ENCODE measurements around the gene GPR146. TPM values are rescaled to one million over a fixed set of nuclear protein-coding genes. Genes with fewer than 3 reads are reported as not detected.

The GPR146 gene
- total and polyA plus RNA-seq, 2 donors from 2014 or later, result 7.6 to 10.3 TPM

DNA sequence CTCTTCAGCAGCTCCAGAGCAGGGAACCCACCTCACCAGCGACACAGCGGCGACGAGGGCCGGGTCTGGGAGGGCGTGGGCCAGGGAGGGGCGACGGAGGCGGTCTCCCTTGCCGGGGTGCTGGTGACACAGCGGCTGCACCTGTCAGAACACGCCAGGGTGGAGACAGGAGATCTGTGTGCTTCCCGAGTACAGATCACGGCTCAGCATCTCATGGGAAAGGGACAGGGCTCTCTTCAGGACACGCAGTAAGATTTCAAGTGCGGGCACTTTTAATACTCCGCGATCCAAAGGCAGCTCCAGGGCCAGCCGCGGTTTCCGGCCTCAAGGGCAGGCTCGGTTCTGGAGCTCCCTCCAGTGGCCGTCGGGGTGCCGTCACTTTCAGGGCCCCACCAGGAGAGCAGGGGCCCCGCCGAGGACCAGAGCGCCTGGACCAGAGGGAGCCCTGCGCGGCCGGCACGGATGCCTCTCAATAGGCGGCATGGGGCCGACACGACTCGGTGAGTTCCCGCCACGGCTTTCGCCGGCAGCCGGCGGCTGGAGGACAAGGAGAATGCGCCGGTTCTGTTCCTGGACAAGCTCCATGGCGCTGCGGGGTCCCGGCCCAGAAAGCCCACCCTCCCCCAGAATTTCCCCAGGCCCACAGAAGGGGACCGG, 21.4 kb downstream of the GPR146 start:
- no peak overlapping the region for H3K27ac ChIP-seq (ENCODE audit: low read depth in 2 of 2, low read length in 2 of 2)
- H3K9ac ChIP-seq (ENCODE audit: low read length in 3 of 3), result no peak overlapping the region

DNA sequence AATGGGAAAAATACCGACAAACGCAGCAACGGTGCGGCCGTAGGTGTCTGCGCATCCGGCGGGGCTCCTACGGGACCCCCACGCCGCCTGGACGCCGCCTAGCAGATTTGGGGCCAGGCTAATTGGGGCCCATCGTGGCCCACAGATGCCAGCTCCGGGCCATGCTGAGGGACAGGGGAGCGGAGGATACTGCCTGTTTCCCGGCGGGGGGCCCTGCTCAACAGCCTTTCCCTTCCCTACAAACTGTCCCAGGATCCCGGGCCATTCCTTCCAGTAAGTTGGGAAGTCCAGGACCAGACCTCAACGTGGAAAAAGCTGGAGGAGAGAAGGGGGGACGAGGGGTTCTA, 21.9 kb downstream of the GPR146 start:
- FAIRE-seq (no peak), DNase-seq (no peak)
- peaks cover 0 to 2% (median 0%) of the 10 kb centered on the region in 3 donors for H3K36me3 ChIP-seq (ENCODE audit: control insufficient read depth in 2 of 3, insufficient read depth in 3 of 3, low read length in 3 of 3)
- TF ChIP-seq, protein P1, sequence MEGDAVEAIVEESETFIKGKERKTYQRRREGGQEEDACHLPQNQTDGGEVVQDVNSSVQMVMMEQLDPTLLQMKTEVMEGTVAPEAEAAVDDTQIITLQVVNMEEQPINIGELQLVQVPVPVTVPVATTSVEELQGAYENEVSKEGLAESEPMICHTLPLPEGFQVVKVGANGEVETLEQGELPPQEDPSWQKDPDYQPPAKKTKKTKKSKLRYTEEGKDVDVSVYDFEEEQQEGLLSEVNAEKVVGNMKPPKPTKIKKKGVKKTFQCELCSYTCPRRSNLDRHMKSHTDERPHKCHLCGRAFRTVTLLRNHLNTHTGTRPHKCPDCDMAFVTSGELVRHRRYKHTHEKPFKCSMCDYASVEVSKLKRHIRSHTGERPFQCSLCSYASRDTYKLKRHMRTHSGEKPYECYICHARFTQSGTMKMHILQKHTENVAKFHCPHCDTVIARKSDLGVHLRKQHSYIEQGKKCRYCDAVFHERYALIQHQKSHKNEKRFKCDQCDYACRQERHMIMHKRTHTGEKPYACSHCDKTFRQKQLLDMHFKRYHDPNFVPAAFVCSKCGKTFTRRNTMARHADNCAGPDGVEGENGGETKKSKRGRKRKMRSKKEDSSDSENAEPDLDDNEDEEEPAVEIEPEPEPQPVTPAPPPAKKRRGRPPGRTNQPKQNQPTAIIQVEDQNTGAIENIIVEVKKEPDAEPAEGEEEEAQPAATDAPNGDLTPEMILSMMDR (IDR thresholded peaks at IDR 0.05; ENCODE audit: borderline replicate concordance, extremely low read depth, insufficient read depth), result no peak
- H3K27ac ChIP-seq (ENCODE audit: low read depth in 2 of 2, low read length in 2 of 2), result no peak overlapping the region
- H3K27me3 ChIP-seq (ENCODE audit: control insufficient read depth, insufficient read depth, low read length), result no peaks in the 10 kb centered on the region
- H3K9me3 ChIP-seq (ENCODE audit: control insufficient read depth in 2 of 3, insufficient read depth in 1 of 3, low read length in 3 of 3), result peaks cover 0 to 2% (median 0%) of the 10 kb centered on the region in 3 donors
- H3K9ac ChIP-seq (ENCODE audit: low read length in 3 of 3), result no peak overlapping the region
- peaks cover 0 to 6% (median 0%) of the 10 kb centered on the region in 3 donors for H3K4me1 ChIP-seq (ENCODE audit: control insufficient read depth in 2 of 3, insufficient read depth in 2 of 3, low read depth in 1 of 3, low read length in 3 of 3)
- intact Hi-C loops (cut with DNase I), result no loop called here
- H3K4me3 ChIP-seq (ENCODE audit: low read length in 3 of 3), result no peak overlapping the region

More for the DNA sequence above, 21.4 kb downstream of the GPR146 start:
- intact Hi-C loops (cut with DNase I), result no loop called here
- FAIRE-seq (no peak), DNase-seq (peak; percentile 82 to 90 (median 87))
- peaks cover 0 to 2% (median 0%) of the 10 kb centered on the region in 3 donors for H3K9me3 ChIP-seq (ENCODE audit: control insufficient read depth in 2 of 3, insufficient read depth in 1 of 3, low read length in 3 of 3)
- peaks cover 0 to 10% (median 3%) of the 10 kb centered on the region in 3 donors for H3K4me1 ChIP-seq (ENCODE audit: control insufficient read depth in 2 of 3, insufficient read depth in 2 of 3, low read depth in 1 of 3, low read length in 3 of 3)
- no peaks in the 10 kb centered on the region for H3K27me3 ChIP-seq (ENCODE audit: control insufficient read depth, insufficient read depth, low read length)
- TF ChIP-seq, protein P1 (IDR thresholded peaks at IDR 0.05; ENCODE audit: borderline replicate concordance, extremely low read depth, insufficient read depth), result peak; percentile 94
- H3K4me3 ChIP-seq (ENCODE audit: low read length in 3 of 3), result no peak overlapping the region
- peaks cover 0 to 2% (median 0%) of the 10 kb centered on the region in 3 donors for H3K36me3 ChIP-seq (ENCODE audit: control insufficient read depth in 2 of 3, insufficient read depth in 3 of 3, low read length in 3 of 3)

DNA sequence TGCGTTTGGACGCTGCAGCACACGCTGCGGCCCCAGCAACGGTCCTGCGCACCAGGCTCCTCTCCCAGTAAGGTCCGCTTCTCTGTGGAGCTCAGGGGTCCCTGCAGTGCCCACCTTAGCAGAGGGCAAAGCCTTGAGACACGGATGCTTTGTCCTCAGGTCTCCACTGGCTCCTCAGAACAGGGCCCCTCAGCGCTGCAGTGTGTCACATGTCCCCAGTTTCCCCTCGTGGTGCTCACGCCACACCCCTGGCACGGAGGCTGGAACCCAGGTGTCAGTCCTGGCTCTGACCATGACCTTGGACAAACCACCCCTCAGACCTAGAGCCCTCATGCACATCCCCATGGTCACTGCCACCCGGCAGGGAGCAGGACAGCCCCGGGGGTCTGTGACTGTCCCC, 23.7 kb downstream of the GPR146 start:
- no peak for DNase-seq
- no peaks in the 10 kb centered on the region for H3K27me3 ChIP-seq (ENCODE audit: control insufficient read depth, insufficient read depth, low read length)
- H3K27ac ChIP-seq (ENCODE audit: low read depth in 2 of 2, low read length in 2 of 2), result no peak overlapping the region
- intact Hi-C loops (cut with DNase I), result no loop called here
- FAIRE-seq, result no peak
- H3K9me3 ChIP-seq (ENCODE audit: control insufficient read depth in 2 of 3, insufficient read depth in 1 of 3, low read length in 3 of 3), result peaks cover 0 to 2% (median 0%) of the 10 kb centered on the region in 3 donors
- H3K4me3 ChIP-seq (ENCODE audit: low read length in 3 of 3), result no peak overlapping the region
- H3K9ac ChIP-seq (ENCODE audit: low read length in 3 of 3), result no peak overlapping the region
- peaks cover 0 to 7% (median 0%) of the 10 kb centered on the region in 3 donors for H3K4me1 ChIP-seq (ENCODE audit: control insufficient read depth in 2 of 3, insufficient read depth in 2 of 3, low read depth in 1 of 3, low read length in 3 of 3)
- TF ChIP-seq, protein P1 (IDR thresholded peaks at IDR 0.05; ENCODE audit: borderline replicate concordance, extremely low read depth, insufficient read depth), result no peak
- H3K36me3 ChIP-seq (ENCODE audit: control insufficient read depth in 2 of 3, insufficient read depth in 3 of 3, low read length in 3 of 3), result peaks cover 0 to 2% (median 0%) of the 10 kb centered on the region in 3 donors

Measured in kidney (tissue), 14 donors.